ENCODE measurements around the gene SCAMP3.
"Not testable (repeated sequence)": the region's sequence is repeated elsewhere in the genome, so short reads cannot be mapped to it uniquely, and the experiment has no call there.

The SCAMP3 gene

GRCh38 chr1:155254714-155255242 is 7.4 kb downstream of the SCAMP3 start:
- DNase-seq (ENCODE audit: low read depth in 2 of 2), result no peak

- no peak for DNase-seq (ENCODE audit: low read depth in 2 of 2)
Measured at GRCh38 chr1:155254228-155254713, 7.9 kb downstream of the SCAMP3 start.

GRCh38 chr1:155253797-155254196 is 8.4 kb downstream of the SCAMP3 start:
- no peak for DNase-seq (ENCODE audit: low read depth in 2 of 2)

GRCh38 chr1:155253208-155253607 is 9.0 kb downstream of the SCAMP3 start:
- no peak for DNase-seq (ENCODE audit: low read depth in 2 of 2)

GRCh38 chr1:155251566-155251965 is 10.6 kb downstream of the SCAMP3 start:
- no peak for DNase-seq (ENCODE audit: low read depth in 2 of 2)

- peak; percentile 81 to 90 for DNase-seq (ENCODE audit: low read depth in 2 of 2)
Measured at GRCh38 chr1:155250633-155251449, 11.3 kb downstream of the SCAMP3 start.

- DNase-seq (ENCODE audit: low read depth in 2 of 2), result no peak
Measured at GRCh38 chr1:155250246-155250632, 11.9 kb downstream of the SCAMP3 start.

- no peak for DNase-seq (ENCODE audit: low read depth in 2 of 2)
Measured at GRCh38 chr1:155247667-155248553, 14.2 kb downstream of the SCAMP3 start.

GRCh38 chr1:155246796-155247195 is 15.4 kb downstream of the SCAMP3 start:
- not testable (repeated sequence) for DNase-seq (ENCODE audit: low read depth in 2 of 2)

- DNase-seq (ENCODE audit: low read depth in 2 of 2), result no peak
Measured at GRCh38 chr1:155245163-155245524, 17.0 kb downstream of the SCAMP3 start.

GRCh38 chr1:155244368-155245162 is 17.6 kb downstream of the SCAMP3 start:
- DNase-seq (ENCODE audit: low read depth in 2 of 2), result peak; percentile 80 to 88

GRCh38 chr1:155242805-155243358 is 19.3 kb downstream of the SCAMP3 start:
- no peak for DNase-seq (ENCODE audit: low read depth in 2 of 2)

- no peak for DNase-seq (ENCODE audit: low read depth in 2 of 2)
Measured at GRCh38 chr1:155241841-155242264, 20.3 kb downstream of the SCAMP3 start.

- DNase-seq (ENCODE audit: low read depth in 2 of 2), result peak in 1 of 2 donors; percentile 52
Measured at GRCh38 chr1:155241069-155241679, 21.0 kb downstream of the SCAMP3 start.

- no peak for DNase-seq (ENCODE audit: low read depth in 2 of 2)
Measured at GRCh38 chr1:155236451-155236850, 25.7 kb downstream of the SCAMP3 start.

- not testable (repeated sequence) for DNase-seq (ENCODE audit: low read depth in 2 of 2)
Measured at GRCh38 chr1:155235375-155235774, 26.8 kb downstream of the SCAMP3 start.

- DNase-seq (ENCODE audit: low read depth in 2 of 2), result not testable (repeated sequence)
Measured at GRCh38 chr1:155233502-155233901, 28.7 kb downstream of the SCAMP3 start.

GRCh38 chr1:155232001-155232978 is 29.9 kb downstream of the SCAMP3 start:
- not testable (repeated sequence) for DNase-seq (ENCODE audit: low read depth in 2 of 2)

- not testable (repeated sequence) for DNase-seq (ENCODE audit: low read depth in 2 of 2)
Measured at GRCh38 chr1:155231302-155231701, 30.9 kb downstream of the SCAMP3 start.

- no peak for DNase-seq (ENCODE audit: low read depth in 2 of 2)
Measured at GRCh38 chr1:155228096-155228427, 34.1 kb downstream of the SCAMP3 start.
